Mucosa of stomach (tissue), 1 donor: ENCODE measurements around the gene CENPB.
A peak's percentile ranks its signal among the peaks of the same experiment; 100 is the strongest.
"Not testable (repeated sequence)": the region's sequence is repeated elsewhere in the genome, so short reads cannot be mapped to it uniquely, and the experiment has no call there.

Experiments used
- H3K27me3 ChIP-seq: one replicate; pipeline ENCODE4 v1.7.0; 2013; ENCODE audit warnings: mild to moderate bottlenecking, low read length; ENCODE audit not compliant: control insufficient read depth, insufficient read depth
- H3K36me3 ChIP-seq: one replicate; pipeline ENCODE4 v1.7.0; 2013; ENCODE audit warnings: low read length; ENCODE audit not compliant: control insufficient read depth, insufficient read depth
- H3K4me1 ChIP-seq: one replicate; pipeline ENCODE4 v1.7.0; 2013; ENCODE audit warnings: mild to moderate bottlenecking, low read length; ENCODE audit not compliant: control insufficient read depth, insufficient read depth
- H3K4me3 ChIP-seq: one replicate; pipeline ENCODE4 v1.7.0; 2013; ENCODE audit warnings: low read length
- H3K9ac ChIP-seq: one replicate; pipeline ENCODE4 v1.7.0; 2013; ENCODE audit warnings: mild to moderate bottlenecking, low read length, moderate library complexity
- H3K9me3 ChIP-seq: one replicate; pipeline ENCODE4 v1.7.0; 2013; ENCODE audit warnings: mild to moderate bottlenecking, low read length, moderate library complexity; ENCODE audit not compliant: control insufficient read depth
- donor health status: Pancreatic carcinoma.

CENPB gene

GRCh38 chr20:3786665-3787323 lies at the start of gene CENPB:
CENPB (minus strand) TSS chr20:3786740; CDS start chr20:3786483, 257 bp downstream.
- H3K9me3 ChIP-seq: no peaks in the 10 kb centered on the region
- no peaks in the 10 kb centered on the region for H3K36me3 ChIP-seq
- no peaks in the 10 kb centered on the region for H3K27me3 ChIP-seq
- peak within 1 kb of the TSS; percentile 6 for H3K4me3 ChIP-seq
- peak within 1 kb of the TSS; percentile 51 for H3K9ac ChIP-seq
- H3K4me1 ChIP-seq: peaks cover 38% of the 10 kb centered on the region

GRCh38 chr20:3836132-3836531 lies 49.6 kb upstream of the CENPB start:
- Histone ChIP-seq H3K4me3 (no peak overlapping the region), H3K4me1 (no peaks in the 10 kb centered on the region), H3K27me3 (no peaks in the 10 kb centered on the region), H3K9me3 (no peaks in the 10 kb centered on the region), H3K36me3 (no peaks in the 10 kb centered on the region), H3K9ac (no peak overlapping the region)

- H3K4me3 ChIP-seq, H3K9ac ChIP-seq, H3K4me1 ChIP-seq, H3K27me3 ChIP-seq, H3K9me3 ChIP-seq, H3K36me3 ChIP-seq: not testable (repeated sequence)
Measured at GRCh38 chr20:3829891-3830290, 43.4 kb upstream of the CENPB start.

GRCh38 chr20:3828798-3829197 lies 42.3 kb upstream of the CENPB start:
- Histone ChIP-seq H3K27me3 (no peaks in the 10 kb centered on the region), H3K9ac (no peak overlapping the region), H3K9me3 (no peaks in the 10 kb centered on the region), H3K36me3 (no peaks in the 10 kb centered on the region), H3K4me1 (no peaks in the 10 kb centered on the region), H3K4me3 (no peak overlapping the region)

- H3K4me1 ChIP-seq: peaks cover 5% of the 10 kb centered on the region
- no peaks in the 10 kb centered on the region for H3K9me3 ChIP-seq
- no peak overlapping the region for H3K4me3 ChIP-seq
- no peaks in the 10 kb centered on the region for H3K27me3 ChIP-seq
- H3K9ac ChIP-seq: no peak overlapping the region
- H3K36me3 ChIP-seq: peaks cover 7% of the 10 kb centered on the region
Measured at GRCh38 chr20:3826420-3826819, 39.9 kb upstream of the CENPB start.

- no peak overlapping the region for H3K9ac ChIP-seq
- no peaks in the 10 kb centered on the region for H3K27me3 ChIP-seq
- H3K36me3 ChIP-seq: peaks cover 7% of the 10 kb centered on the region
- no peaks in the 10 kb centered on the region for H3K9me3 ChIP-seq
- H3K4me1 ChIP-seq: peaks cover 10% of the 10 kb centered on the region
- H3K4me3 ChIP-seq: no peak overlapping the region
Measured at GRCh38 chr20:3825526-3825925, 39.0 kb upstream of the CENPB start.

- Histone ChIP-seq H3K27me3 (no peaks in the 10 kb centered on the region), H3K4me3 (no peak overlapping the region), H3K9ac (no peak overlapping the region), H3K4me1 (peaks cover 17% of the 10 kb centered on the region), H3K36me3 (peaks cover 7% of the 10 kb centered on the region), H3K9me3 (no peaks in the 10 kb centered on the region)
Measured at GRCh38 chr20:3823881-3824280, 37.3 kb upstream of the CENPB start.

- H3K36me3 ChIP-seq: peaks cover 7% of the 10 kb centered on the region
- no peaks in the 10 kb centered on the region for H3K9me3 ChIP-seq
- no peak overlapping the region for H3K4me3 ChIP-seq
- H3K4me1 ChIP-seq: peaks cover 24% of the 10 kb centered on the region
- H3K27me3 ChIP-seq: no peaks in the 10 kb centered on the region
- no peak overlapping the region for H3K9ac ChIP-seq
Measured at GRCh38 chr20:3821996-3822395, 35.5 kb upstream of the CENPB start.

- Histone ChIP-seq H3K36me3 (peaks cover 7% of the 10 kb centered on the region), H3K9ac (peak overlapping the region; percentile 95), H3K4me1 (peaks cover 24% of the 10 kb centered on the region), H3K4me3 (peak overlapping the region; percentile 95), H3K9me3 (no peaks in the 10 kb centered on the region), H3K27me3 (no peaks in the 10 kb centered on the region)
Measured at GRCh38 chr20:3820901-3821727, 34.6 kb upstream of the CENPB start.

GRCh38 chr20:3820048-3820900 lies 33.7 kb upstream of the CENPB start, which contains the start of gene AP5S1:
AP5S1 (plus strand) TSS chr20:3820547; CDS start chr20:3822118, 1,571 bp downstream.
- Histone ChIP-seq H3K4me3 (peak within 1 kb of the TSS; percentile 95), H3K27me3 (no peaks in the 10 kb centered on the region), H3K9ac (peak within 1 kb of the TSS; percentile 95), H3K36me3 (peaks cover 7% of the 10 kb centered on the region), H3K9me3 (no peaks in the 10 kb centered on the region), H3K4me1 (peaks cover 24% of the 10 kb centered on the region)

- peak overlapping the region; percentile 95 for H3K4me3 ChIP-seq
Measured at GRCh38 chr20:3819411-3820047, 33.0 kb upstream of the CENPB start.

More at GRCh38 chr20:3819411-3820047, 33.0 kb upstream of the CENPB start:
- Histone ChIP-seq H3K36me3 (peaks cover 7% of the 10 kb centered on the region), H3K4me1 (peaks cover 24% of the 10 kb centered on the region), H3K9me3 (no peaks in the 10 kb centered on the region), H3K9ac (peak overlapping the region; percentile 95), H3K27me3 (no peaks in the 10 kb centered on the region)
